GM18868 (cell line): Measurements from ENCODE around the gene CLSTN2.
A peak's percentile ranks its signal among the peaks of the same experiment; 100 is the strongest.

Source experiments
- ATAC-seq: cut with Tn5 transposase; IDR thresholded peaks from one replicate; pipeline ENCODE4 v1.9.1; 2021; ENCODE audit warnings: mild to moderate bottlenecking, moderate library complexity; ENCODE audit not compliant: unreplicated experiment

CLSTN2 gene

DNA sequence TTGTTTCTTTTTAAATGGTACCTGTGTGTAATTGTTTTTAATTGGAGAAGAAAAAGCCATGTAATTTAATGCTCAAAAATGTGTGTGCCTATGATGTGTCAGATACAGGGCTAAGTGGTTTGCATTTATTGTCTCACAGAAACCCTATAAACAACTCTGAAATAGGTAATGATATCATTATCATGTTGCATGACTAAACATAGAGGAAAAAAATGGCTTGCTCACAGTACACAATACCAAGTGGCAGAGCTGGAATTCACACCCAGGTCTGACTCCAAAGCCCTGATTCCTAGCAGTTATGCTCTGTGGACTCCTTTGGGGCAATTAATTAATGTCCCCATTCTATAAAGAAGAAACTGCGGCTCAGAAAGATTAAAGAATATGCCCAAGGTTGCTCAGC, 505.5 kb downstream of the CLSTN2 start:
- no peak for ATAC-seq

DNA sequence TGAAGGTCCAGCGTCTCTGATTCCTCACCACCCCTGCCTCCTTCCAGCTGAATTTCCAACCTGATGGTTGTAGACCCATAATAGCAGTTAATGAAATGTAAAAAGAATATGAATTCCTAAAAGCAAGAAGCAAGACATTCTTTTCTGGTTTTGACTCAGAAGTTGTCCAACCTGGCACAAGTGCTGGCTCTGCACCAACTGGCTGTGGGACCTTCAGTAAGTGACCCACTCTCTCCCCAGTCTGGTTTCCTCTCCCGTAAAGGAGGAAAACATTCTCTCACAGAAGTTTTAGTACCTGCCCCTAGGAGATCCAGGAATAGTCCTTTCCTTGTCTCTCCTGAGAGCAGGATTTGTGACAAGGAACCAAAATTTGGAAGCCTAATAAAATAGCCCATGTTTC, 506.0 kb downstream of the CLSTN2 start:
- no peak for ATAC-seq

DNA sequence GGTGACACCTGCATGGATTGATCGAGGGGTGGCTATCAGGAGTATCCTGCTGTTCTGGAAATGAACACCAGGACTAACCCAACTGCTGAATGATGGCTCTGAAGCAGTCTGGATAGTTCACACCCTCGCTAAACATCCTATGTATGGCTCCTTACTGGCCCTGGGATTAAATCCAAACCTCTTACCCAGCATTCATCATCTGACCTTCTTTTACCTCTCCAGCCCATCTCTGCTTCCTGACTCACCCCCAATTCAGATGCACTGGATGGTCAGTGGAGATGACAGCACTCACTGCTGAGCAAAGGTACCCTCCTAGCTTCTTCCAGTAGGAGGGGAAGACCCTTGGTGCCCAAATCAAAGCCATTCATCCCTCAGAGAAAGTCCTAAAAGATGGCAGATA, 507.6 kb downstream of the CLSTN2 start:
- no peak for ATAC-seq

DNA sequence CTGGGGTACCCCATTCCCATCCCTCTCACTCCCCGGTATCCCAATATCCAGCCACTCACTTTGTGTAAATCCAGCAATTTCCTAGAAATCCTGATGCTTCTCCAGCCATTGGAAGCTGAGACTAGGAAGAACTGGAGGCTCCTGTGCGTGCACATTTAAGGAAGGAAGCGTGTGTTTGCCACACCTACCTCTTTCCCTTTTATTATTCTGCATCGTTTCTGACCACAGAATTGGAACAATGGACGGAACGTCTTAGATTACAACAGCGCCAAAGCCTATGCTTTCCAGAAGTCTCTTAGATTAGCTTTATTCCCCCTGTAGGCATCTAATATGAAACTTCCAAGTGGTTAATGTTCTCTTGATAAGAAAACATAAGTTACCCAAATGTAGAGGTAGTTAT, 508.1 kb downstream of the CLSTN2 start:
- no peak for ATAC-seq

DNA sequence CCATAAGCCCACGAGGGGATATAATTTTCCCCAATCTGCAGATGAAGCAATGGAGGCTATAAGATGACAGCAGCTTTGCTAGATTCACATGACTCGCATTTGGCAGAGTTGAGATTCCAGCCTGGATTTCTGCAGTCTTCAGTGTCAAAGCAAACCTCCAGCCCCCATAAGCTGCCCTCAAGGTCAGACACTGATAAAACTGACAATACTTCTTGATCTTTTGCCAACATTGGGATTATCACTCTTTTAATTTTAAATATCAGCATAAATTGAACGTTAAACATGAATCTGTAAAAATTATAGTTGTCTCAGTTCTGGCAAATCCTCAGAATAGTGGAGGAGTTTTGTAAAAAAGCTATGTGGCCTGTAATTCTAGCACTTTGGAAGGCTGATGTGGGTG, 508.8 kb downstream of the CLSTN2 start:
- no peak for ATAC-seq

DNA sequence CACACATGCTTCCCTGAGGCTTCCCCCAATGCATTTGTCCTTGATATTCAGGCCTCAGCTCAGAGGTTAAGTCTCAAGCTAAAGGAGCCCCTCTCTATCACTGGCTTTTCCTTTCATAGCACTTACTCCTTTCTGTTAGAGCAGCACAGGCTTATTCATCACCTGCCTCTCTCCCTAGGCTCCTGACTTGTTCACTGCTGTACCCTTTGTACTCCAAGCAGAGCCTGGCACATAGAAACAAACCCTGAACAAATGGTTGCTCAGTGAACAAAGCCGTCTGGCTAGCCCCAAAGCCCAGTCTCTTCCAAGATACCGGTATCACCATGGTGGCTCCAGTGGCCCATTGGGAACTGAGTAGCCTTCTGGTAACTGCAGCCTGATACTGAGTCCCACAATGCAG, 511.7 kb downstream of the CLSTN2 start:
- no peak for ATAC-seq

DNA sequence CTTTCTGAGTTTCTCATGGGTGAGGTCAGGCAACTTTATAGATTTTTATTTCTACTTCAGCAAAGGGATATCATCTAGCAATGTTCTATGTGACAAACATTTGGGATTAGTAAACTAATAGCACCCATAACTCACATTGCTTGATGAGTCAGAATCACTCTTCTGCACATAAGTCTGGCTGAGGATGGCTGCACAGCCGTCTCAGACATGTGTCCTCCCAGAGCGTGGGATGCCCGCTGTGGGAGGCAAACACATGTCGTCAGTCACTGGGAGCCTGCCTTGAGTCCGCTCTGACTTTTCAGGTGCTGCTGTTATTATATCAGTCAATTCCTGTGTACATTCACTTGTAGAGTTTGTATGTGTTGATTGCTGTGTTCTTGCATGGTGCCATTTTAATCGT, 512.2 kb downstream of the CLSTN2 start:
- ATAC-seq, result no peak

DNA sequence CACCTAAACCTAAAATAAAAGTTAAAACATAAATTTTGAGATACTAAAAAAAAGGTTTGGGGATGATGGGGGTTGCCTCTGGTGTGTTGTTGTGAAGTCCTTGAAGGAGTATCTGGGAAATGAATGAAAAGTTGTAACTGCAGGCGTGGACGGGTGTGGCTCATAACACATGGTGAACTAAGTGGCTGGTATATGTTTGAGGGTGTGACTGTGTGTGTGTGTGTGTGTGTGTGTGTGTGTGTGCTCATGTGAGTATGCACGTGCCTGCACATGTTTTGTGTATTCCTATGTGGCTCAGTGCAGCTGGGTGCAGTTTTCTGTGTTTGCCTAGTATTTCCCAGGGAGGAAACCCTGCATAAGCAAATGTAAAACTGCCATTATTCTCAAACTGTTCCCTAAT, 513.0 kb downstream of the CLSTN2 start:
- no peak for ATAC-seq

DNA sequence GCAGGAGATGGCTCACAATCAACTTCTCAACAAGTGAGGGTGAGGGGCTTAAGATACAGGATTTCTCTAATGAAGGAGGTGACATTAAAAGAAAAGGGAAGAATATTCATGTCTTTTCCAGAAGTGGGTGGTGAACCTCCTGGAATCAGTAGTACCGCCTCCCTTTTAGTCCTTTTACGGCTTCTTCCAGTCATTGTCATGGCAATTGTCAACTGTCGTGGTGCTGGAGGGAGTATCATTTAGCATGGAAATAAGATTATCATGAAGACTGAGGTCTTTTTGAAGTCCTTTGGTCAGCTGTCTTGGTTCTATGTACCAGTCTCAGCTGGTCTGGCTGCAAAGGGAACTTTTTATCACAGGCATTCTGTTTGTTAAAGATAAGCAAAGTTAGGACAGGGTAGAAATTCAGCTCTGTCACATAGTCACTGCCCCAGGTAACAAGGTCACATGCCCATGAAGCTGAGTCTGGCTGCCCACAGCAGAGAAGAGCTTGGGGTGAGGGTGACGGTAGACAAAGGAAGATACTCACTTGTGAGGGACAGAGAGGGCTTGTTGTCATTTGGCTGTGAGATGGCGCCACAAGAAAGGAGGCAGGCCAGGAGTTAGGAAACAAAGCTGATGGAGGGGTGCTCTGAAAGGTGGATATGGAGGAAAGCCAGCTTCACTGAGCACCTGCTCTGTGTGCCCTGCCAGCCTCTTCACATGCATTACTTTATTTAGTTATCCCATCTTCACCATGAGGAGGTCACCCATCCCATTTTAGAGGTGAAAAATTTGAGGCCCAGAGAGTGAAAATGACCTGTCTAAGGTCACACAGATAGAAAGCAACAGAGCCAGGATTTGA, 514.6 kb downstream of the CLSTN2 start:
- ATAC-seq, result no peak

DNA sequence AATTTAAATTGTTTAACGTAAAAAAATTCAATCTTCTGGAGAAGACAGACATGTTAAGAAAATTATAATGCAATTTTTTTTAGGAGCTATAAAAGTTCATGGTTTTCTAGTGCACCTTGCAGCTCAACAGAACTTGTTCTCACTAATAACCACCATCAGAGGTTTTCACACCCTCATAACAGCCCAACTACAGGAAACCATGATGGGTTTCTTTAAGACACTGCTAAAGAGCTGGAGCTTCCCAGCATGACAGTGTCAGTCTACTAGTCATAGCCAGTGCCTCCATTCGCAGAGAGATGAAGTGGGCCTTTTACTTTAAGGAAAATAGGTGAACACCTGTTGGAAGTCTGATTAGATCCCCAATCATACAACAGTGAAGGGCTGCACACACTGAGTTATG, 518.8 kb downstream of the CLSTN2 start:
- ATAC-seq, result no peak

DNA sequence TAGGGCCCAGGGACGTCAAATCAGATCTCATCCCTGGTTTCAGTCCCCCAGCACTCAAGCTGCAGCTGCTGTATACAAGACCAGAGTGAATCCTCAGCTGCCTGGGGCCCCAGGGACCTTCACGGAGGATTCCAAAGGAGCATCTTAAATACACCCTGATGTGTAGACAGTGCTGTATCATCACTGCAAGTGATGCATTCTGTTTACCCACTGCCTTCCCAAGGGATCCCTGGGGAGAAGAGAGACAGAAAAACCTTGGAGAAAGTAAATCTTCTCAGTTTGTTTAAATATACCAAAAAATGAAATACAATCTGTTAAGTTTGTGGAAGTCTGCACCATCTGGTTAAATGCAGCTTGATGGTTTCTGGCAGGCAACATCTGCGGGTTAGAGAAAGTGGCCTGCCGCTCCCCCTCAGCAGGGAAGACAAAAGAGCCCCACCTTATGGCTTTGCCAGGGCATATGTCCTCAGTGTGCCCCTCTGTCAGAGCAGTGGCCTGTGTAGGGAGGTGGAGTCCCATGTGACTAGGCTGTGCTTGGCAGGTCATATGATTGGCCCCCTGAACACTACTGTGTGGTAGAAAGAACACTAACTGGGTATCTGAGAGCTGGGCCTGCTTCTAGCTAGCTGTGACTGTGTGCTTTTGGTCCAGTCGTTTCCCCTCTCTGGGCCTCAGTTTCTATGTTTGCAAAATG, 520.7 kb downstream of the CLSTN2 start:
- ATAC-seq, result no peak

DNA sequence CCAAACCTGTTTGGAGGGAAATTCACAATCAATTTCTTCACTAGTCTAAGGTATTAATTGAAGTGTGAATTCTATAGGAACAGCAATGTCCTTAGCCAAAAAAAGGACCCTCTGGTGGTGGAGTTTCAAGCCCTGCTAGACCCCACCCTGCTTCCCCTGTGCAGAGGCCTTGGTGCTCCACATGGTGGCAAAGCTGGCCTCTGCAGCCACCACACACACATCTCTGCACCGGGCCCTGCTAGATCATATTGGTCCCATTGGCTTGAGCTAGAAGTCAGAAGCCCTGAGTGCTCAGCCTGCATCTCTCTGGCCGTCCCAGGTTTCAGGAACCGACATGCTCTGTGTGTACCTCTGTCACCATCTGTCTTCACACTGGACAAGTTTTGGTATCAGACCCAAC, 522.0 kb downstream of the CLSTN2 start:
- ATAC-seq, result no peak

DNA sequence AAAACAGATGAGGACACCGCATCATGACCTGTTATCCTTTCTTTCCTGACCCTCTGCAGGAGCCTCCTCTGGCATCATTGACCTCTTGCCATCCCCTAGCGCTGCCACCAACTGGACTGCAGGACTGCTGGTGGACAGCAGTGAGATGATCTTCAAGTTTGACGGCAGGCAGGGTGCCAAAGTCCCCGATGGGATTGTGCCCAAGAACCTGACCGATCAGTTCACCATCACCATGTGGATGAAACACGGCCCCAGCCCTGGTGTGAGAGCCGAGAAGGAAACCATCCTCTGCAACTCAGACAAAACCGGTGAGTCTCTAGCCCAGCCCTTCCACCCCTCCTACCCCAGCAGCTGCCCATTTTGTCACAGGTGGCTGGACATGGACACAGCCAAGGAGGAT, 524.5 kb downstream of the CLSTN2 start:
- no peak for ATAC-seq

DNA sequence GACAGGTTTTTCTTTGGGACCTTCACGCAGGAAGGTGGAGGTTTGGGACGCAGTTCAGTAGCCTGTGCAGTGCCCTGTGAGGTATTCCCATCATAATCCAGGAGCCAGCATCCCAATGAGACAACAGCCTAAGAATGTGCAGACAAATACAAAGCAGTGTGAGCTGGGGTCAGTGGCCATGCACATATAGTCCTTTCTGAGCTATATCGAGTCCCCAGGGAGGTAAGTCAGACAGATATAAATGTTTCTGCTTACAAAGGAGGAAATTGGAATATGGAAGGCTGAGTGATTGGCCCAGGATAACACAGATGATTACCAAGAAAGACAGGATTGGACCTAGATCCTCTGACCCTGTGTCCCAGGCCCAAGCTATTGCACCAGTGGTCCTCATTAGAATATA, 526.3 kb downstream of the CLSTN2 start:
- ATAC-seq, result no peak

DNA sequence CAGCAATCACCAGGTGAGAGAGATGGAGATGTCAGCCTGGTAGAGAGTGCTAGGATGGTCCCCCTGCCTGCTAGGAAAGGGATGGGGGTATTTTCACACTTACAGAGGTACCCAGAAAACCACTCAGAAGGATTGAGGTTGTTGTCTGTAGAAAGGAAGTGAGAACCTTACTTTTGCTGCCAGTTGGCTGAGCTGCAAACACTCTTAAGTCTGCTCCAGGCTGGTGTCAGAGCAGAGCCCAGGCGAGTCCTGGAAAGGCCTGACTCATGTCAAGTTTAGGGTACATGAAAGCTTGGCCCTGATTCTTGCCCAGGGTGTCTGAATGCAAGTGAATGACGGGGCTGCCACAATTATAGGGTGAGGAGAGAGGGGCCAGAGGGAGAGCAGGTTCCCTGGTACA, 528.4 kb downstream of the CLSTN2 start:
- ATAC-seq, result no peak

DNA sequence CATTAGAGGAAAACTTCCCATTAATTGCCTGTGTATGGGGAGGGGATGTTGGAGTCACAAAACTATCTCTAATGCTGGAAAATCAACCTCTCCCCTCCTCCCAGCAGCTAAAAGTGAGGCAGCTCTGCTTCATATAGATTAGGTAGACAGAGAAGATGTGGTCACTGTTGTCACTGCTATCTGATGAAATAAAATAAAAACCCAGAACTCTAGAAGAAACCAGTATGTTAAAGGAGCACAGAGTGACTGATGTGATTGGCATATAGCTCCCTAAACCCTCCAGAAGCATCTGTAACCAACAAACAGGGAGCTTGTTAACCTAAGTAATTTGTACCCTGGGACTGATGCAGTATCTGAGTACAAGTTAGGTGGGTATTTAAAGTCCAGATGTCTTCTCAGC, 531.0 kb downstream of the CLSTN2 start:
- ATAC-seq, result no peak

DNA sequence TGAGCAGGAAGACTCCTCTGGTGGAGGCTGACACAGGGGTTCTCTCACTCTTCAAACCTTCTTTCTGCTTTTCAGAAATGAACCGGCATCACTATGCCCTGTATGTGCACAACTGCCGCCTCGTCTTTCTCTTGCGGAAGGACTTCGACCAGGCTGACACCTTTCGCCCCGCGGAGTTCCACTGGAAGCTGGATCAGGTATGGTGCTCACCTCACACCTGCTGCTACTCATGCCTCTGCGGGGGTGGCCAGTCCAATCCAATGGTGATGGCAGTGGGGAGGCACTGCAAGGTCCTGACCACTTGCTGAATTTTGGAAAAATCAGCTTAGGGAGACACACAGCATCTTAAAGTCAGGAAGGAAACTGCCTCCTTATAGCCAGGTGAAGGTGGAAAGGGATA, 531.5 kb downstream of the CLSTN2 start:
- ATAC-seq, result no peak

DNA sequence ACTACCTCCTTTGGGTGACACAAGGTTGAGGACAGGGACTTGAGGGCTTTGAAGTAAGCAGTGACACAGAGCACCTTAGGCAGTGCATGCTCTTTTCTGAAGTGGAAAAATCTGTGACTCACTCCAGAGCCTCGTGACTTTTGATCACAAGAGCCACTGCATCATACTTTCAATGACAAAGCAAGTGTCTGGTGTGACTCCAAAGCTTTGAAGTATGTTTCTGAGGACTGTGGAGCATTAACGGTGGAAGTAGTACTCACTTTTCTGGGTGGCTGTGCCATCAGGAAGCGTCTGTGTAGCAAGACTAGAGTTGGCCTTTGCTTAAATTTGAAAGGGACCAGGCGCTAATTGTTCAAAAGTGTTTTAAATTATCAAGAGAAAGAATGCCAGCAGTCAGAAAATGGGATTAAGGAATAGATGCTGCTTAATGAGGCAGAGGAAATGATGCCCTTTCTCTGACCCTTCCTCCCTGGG, 532.2 kb downstream of the CLSTN2 start:
- peak; percentile 56 for ATAC-seq

DNA sequence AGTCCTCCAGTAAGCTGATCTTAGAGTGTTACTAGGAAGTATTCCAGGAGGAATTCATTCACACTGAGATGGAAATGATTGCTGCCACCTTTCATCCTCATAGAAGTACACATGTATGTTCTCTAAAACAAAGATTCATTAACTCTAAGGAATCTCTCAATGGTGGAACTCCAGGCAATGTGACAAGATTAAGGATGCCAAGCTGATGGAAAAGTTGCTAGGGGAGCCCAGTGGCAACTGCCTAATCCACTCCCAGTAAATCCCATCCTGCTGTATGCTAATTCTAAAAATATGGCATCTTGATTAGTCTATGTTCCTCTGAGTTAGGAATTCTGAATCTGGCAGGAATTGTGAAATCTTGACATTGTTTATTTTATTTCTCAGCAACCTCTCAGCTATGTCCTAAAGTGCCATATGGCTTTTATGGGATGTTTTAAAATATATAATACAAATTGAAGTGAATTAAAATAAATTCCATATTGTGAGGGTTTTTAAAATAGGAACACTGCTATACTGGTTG, 532.9 kb downstream of the CLSTN2 start:
- ATAC-seq, result no peak

DNA sequence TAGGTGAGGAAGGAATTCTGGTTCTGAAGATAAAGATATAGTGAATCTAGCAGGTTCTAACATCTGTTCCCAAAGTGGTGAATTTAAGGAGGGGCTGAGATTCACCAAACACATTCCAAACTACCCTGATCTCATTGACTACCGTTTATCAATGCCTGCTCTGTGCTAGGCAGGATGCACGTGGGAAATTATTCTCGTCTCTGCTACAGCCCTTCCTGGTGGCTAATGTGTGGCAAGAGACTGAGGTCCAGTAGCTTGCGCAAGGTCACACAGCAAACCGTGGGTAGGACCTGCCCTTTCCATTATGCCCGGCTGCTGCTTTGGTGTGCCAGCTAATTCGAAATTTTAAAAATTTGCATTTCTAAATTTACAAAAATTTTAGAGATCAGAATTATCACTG, 533.4 kb downstream of the CLSTN2 start:
- no peak for ATAC-seq

DNA sequence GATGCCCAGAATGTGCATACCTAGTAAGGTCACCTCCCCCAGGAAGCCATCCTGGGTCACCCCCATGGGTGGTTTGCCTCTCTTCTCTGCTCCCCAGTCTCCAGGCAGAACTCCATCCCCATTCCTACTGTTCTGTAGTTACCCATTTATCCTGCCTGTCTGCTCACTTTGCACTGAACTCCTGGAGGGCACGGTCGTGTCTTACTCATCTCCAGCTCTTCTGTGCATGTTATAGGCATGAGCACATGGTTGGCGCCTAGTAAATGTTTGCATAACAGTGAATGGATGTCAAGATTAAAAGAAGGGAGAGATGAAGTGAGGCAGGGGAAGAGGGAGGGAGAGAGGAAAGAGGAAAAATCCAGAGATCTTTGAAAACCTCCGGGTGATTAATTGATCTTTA, 534.5 kb downstream of the CLSTN2 start:
- ATAC-seq, result no peak

DNA sequence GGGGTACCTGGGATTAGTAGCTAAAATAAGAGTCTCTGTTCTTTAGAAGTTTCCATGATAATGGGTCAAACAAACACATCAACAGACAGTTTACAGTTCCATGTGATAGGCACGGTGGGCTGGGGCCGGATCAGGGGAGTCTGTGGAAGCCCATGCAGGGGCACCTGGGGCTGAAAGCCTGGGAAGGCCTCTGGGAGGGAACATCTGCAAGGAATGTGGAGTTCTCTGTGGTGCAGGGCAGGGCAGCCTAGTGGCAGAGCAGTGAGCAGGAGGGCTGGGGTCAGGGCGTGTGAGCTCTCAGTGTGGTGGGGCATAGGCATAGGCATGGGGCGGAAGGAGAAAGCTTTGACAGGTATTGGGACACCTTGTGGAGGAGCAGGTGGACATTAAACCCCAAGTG, 535.2 kb downstream of the CLSTN2 start:
- no peak for ATAC-seq
